ENCODE data around the gene S1PR1. TPM values are rescaled to one million over a fixed set of nuclear protein-coding genes. Genes with fewer than 3 reads are reported as not detected.

S1PR1 gene
- total RNA-seq, 1 donor from 2014 or later: 8.7 TPM

DNA sequence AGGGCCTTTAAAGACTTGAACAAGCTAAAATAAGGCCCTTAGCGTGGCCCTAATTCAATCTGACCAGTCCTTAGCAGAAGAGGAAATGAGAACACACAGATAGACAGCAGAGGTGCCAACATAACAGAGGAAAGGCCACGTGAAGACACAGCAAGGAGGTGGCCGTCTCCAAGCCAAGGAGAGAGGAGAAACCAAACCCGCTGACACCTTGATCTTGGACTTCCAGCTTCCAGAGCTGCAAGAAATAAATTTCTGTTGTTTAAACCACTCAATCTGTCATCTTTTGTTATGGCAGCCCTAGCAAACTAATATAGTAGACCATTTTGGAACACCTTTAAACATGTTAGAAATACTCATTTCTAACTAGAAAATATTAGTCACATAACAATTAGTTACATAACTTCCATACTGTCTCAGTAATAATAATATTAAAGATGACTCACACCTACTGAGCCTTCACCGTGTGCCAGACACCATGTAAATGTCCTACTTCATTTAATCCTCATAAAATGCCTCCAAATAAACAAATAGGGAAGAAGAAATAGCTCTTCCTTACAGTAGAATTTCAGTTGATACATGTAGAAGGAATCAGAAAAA, 47.9 kb downstream of the S1PR1 start:
- Histone ChIP-seq H3K36me3 (peaks cover 5% of the 10 kb centered on the region), H4K20me1 (ENCODE audit: low read depth) (no peaks in the 10 kb centered on the region), H3K9ac (no peak overlapping the region), H3K79me2 (ENCODE audit: low read depth) (no peaks in the 10 kb centered on the region), H3K4me2 (peak overlapping the region; percentile 29), H3K27ac (no peak overlapping the region), H3K4me3 (no peak overlapping the region), H3F3A (ENCODE audit: low read depth) (peaks cover 26% of the 10 kb centered on the region), H3K4me1 (peaks cover 30% of the 10 kb centered on the region), H3K9me3 (ENCODE audit: low read depth) (no peaks in the 10 kb centered on the region), H3K27me3 (no peaks in the 10 kb centered on the region), H2AFZ (replicated peaks) (no peak overlapping the region)
- DNase-seq (ENCODE audit: low spot score): no peak
- Mint-ChIP-seq H3K27ac (peak overlapping the region; percentile 5), H3K9me3 (peaks cover 2% of the 10 kb centered on the region), H3K36me3 (no peaks in the 10 kb centered on the region), H3K4me3 (no peak overlapping the region), H3K4me1 (peaks cover 32% of the 10 kb centered on the region), H3K27me3 (ENCODE audit: insufficient read depth, low read depth) (no peaks in the 10 kb centered on the region)
- TF ChIP-seq CTCF (IDR thresholded peaks at IDR 0.05): no peak
- TF ChIP-seq EZH2 (IDR thresholded peaks at IDR 0.05): no peak
- TF ChIP-seq EZH2phosphoT487 (IDR thresholded peaks at IDR 0.05): no peak

DNA sequence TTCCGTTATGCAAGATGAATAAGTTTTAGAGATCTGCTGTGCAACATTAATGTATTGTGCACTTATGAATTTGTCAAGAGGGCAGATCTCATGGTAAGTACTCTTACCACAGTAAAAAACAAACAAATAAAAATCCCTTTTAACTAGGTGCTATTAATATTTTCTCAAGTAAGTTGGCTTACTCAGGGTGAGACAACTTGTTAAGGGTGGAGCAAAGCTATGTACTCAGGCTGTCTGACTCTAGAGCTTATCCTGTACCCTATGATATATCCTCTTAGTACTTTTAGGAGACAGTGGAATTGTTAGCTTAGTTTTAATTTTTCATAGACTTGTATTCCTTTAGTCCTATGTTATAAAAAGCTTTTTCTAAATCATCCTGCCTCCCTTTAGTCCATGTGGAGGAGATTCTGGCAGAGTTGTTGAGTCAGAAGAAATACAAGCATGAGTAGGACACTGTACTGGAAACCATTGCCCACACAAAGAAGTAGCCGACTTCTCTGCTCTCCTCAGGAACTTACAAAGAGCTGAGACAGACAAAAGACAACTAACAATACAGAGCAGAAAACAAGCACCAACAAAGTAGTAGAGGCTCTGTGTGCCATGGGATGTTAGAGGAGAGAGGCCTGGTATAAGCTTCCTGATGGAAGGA, 49.2 kb downstream of the S1PR1 start:
- Histone ChIP-seq H3K4me1 (peaks cover 30% of the 10 kb centered on the region), H3K79me2 (ENCODE audit: low read depth) (no peaks in the 10 kb centered on the region), H3K36me3 (peaks cover 5% of the 10 kb centered on the region), H3K4me3 (no peak overlapping the region), H3K27ac (no peak overlapping the region), H3K9ac (no peak overlapping the region), H3K27me3 (no peaks in the 10 kb centered on the region), H2AFZ (replicated peaks) (peak overlapping the region; percentile 65), H3K4me2 (no peak overlapping the region), H3F3A (ENCODE audit: low read depth) (peaks cover 26% of the 10 kb centered on the region), H4K20me1 (ENCODE audit: low read depth) (no peaks in the 10 kb centered on the region), H3K9me3 (ENCODE audit: low read depth) (no peaks in the 10 kb centered on the region)
- Mint-ChIP-seq H3K27me3 (ENCODE audit: insufficient read depth, low read depth) (no peaks in the 10 kb centered on the region), H3K4me3 (no peak overlapping the region), H3K4me1 (peaks cover 39% of the 10 kb centered on the region), H3K27ac (no peak overlapping the region), H3K36me3 (no peaks in the 10 kb centered on the region), H3K9me3 (peaks cover 2% of the 10 kb centered on the region)
- peak; percentile 16 for DNase-seq (ENCODE audit: low spot score)
- TF ChIP-seq EZH2phosphoT487 (IDR thresholded peaks at IDR 0.05) (no peak), CTCF (IDR thresholded peaks at IDR 0.05) (no peak), EZH2 (IDR thresholded peaks at IDR 0.05) (no peak)

DNA sequence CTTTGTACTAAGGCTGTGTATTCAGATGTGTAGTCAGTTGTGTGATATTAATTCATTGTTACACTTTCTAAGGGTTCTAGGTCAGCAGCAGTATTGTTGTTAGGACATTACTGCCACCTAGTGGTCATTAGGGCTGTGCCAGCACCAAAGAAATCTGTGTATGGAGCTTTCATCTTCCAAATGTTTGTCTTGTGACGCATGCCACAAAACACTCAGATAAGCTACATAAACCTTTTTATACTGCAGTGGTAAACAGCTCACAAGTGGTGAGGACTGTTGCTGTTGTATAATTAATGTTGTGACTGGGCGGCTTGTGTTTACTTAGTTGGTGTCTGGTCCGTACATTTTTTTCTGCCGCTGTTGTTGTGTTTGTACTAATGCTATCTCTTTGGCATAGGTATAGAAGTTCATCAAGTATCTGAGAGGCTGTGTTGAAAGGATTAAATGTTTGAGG, 51.7 kb downstream of the S1PR1 start:
- peaks cover 27% of the 10 kb centered on the region for H3K4me1 ChIP-seq
- H3K9ac ChIP-seq: no peak overlapping the region
- H3K27ac ChIP-seq: no peak overlapping the region
- no peak overlapping the region for H2AFZ ChIP-seq (replicated peaks)
- Mint-ChIP-seq H3K4me1 (peaks cover 37% of the 10 kb centered on the region), H3K36me3 (no peaks in the 10 kb centered on the region), H3K27ac (peak overlapping the region; percentile 24), H3K4me3 (no peak overlapping the region), H3K9me3 (peaks cover 2% of the 10 kb centered on the region), H3K27me3 (ENCODE audit: insufficient read depth, low read depth) (peaks cover 3% of the 10 kb centered on the region)
- H4K20me1 ChIP-seq (ENCODE audit: low read depth): no peaks in the 10 kb centered on the region
- peaks cover 5% of the 10 kb centered on the region for H3K36me3 ChIP-seq
- no peak for TF ChIP-seq EZH2phosphoT487 (IDR thresholded peaks at IDR 0.05)
- TF ChIP-seq CTCF (IDR thresholded peaks at IDR 0.05): peak; percentile 94
- no peaks in the 10 kb centered on the region for H3K9me3 ChIP-seq (ENCODE audit: low read depth)
- H3F3A ChIP-seq (ENCODE audit: low read depth): peaks cover 20% of the 10 kb centered on the region
- no peak overlapping the region for H3K4me3 ChIP-seq
- no peak overlapping the region for H3K4me2 ChIP-seq
- H3K27me3 ChIP-seq: no peaks in the 10 kb centered on the region
- H3K79me2 ChIP-seq (ENCODE audit: low read depth): no peaks in the 10 kb centered on the region
- DNase-seq (ENCODE audit: low spot score): peak; percentile 83
